H1 (cell line): ENCODE results near the gene PLEKHH2. TPM values are rescaled to one million over a fixed set of nuclear protein-coding genes. Genes with fewer than 3 reads are reported as not detected.

Source experiments
- KDM1A ChIP-seq: fragments of 200-600, 300-600 bp; sonication (generic); IDR thresholded peaks from 2 replicates; pipeline ENCODE4 v1.7.1; 2016; ENCODE audit warnings: mild to moderate bottlenecking, low read length, borderline replicate concordance
- SP2 ChIP-seq: IDR thresholded peaks from 2 replicates; pipeline ENCODE4 v1.6.1; 2012; ENCODE audit warnings: mild to moderate bottlenecking, low read length, inconsistent platforms
- SRF ChIP-seq: IDR thresholded peaks from 2 replicates; pipeline ENCODE4 v1.6.1; 2011; ENCODE audit warnings: mild to moderate bottlenecking, low read depth, low read length, moderate library complexity
- polyA plus RNA-seq, 7 experiments: library from polyadenylated mRNA; depleted of rRNA in 3 of 7; stranded (reverse) in 5 of 7; unstranded in 2 of 7; fragments of >200 nt in 5 of 7; fragments of 200-250 nt in 2 of 7; gene quantifications; 1 replicate in 5 of 7; 2 replicates in 1 of 7; 4 replicates in 1 of 7; pipeline versions ENCODE4 v1.2.1 to v1.2.3, GENCODE V29; 2011 to 2013; ENCODE audit warnings: missing spikeins in 2 of 7, mixed read lengths in 2 of 7
- total RNA-seq: library from RNA; stranded (reverse); fragmentation: NEBNext Ultra II Directional; extraction: Animal tissue kit (Norgen Biotek cat#: 25700); gene quantifications from 2 replicates; pipeline ENCODE4 v1.2.1, GENCODE V29; 2021

Gene PLEKHH2
- total and polyA plus RNA-seq, 2 of the 8 experiments (the other 6 are each of a cell fraction or from before 2014, with no cell fraction given) = 2.2 to 5.0 TPM

DNA sequence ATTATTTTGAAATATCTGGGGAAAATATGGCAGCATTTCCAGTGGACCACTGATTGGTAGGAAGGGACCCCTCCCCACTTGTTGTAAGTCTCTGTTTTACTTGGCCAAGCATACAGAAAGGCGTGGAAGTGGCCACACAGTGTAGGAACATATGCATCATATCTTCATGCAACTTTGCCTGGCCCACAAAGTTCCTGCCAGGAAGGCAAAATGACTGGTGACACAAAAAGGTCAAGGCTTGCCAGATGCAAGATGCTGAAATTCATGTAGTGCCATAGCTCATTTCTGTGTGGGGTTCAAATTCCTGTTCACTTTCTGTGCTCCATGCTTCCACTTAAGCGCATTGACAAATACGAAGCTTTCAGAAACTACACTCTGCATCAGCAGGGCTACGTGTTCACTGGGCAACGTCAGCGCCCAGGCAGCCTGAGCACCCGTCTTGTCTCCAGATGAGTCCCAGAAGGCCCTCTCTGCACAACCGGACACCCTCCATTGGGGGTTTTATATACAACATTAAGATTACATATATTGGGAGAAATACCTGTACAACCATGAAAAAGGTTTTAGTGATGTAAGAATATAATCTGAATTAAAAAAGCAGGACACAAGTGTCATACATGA lies 140.4 kb downstream of the PLEKHH2 start (continued):
- TF ChIP-seq SP2 (no peak), SRF (no peak), KDM1A (no peak)
